Measurements from ENCODE around the gene MUC13. TPM values are rescaled to one million over a fixed set of nuclear protein-coding genes. Genes with fewer than 3 reads are reported as not detected.

MUC13 gene
- total RNA-seq, 4 donors from 2014 or later, result not detected

GRCh38 chr3:124935264-124935663 is 713 bp upstream of the MUC13 start:
- no peak overlapping the region for H3K4me3 ChIP-seq (ENCODE audit: low read depth, poor library complexity, severe bottlenecking)
- intact Hi-C loops (cut with DNase I; ENCODE audit: low total_unique reads), result no loop called here
- no peak for TF ChIP-seq POLR2A (IDR thresholded peaks at IDR 0.05)
- no peak for TF ChIP-seq CTCF (IDR thresholded peaks at IDR 0.05)
- no peak for DNase-seq (ENCODE audit: low spot score in 2 of 2)

GRCh38 chr3:124928333-124929202 is 6.0 kb downstream of the MUC13 start:
- 25 to 29% methylated on average over 4 of the region's 4 CpGs for WGBS, 2 donors
- intact Hi-C loops (cut with DNase I; ENCODE audit: low total_unique reads), result loop anchor here (10.0 kb wide), 1 partner anchor 506 kb away; no protein-coding TSS in a partner anchor
- DNase-seq (ENCODE audit: low spot score in 2 of 2), result peak in 1 of 2 donors; percentile 66
- TF ChIP-seq POLR2A (IDR thresholded peaks at IDR 0.05), result no peak
- TF ChIP-seq CTCF (IDR thresholded peaks at IDR 0.05), result no peak
- H3K4me3 ChIP-seq (ENCODE audit: low read depth, poor library complexity, severe bottlenecking), result no peak overlapping the region

- intact Hi-C loops (cut with DNase I; ENCODE audit: low total_unique reads), result loop anchor here (10.0 kb wide), 1 partner anchor 507 kb away; no protein-coding TSS in a partner anchor
- H3K4me3 ChIP-seq (ENCODE audit: low read depth, poor library complexity, severe bottlenecking), result no peak overlapping the region
- 90 to 92% methylated on average over 2 of the region's 2 CpGs for WGBS, 2 donors
- TF ChIP-seq POLR2A (IDR thresholded peaks at IDR 0.05) (no peak), CTCF (IDR thresholded peaks at IDR 0.05) (no peak)
- DNase-seq (ENCODE audit: low spot score in 2 of 2), result no peak
These were observed 6.9 kb downstream of the MUC13 start for GRCh38 chr3:124927574-124928045.

- 80 to 92% methylated on average over 4 of the region's 4 CpGs for WGBS, 2 donors
- intact Hi-C loops (cut with DNase I; ENCODE audit: low total_unique reads), result loop anchor here (10.0 kb wide), 1 partner anchor 508 kb away; no protein-coding TSS in a partner anchor
- DNase-seq (ENCODE audit: low spot score in 2 of 2), result peak in 1 of 2 donors; percentile 21
- TF ChIP-seq POLR2A (IDR thresholded peaks at IDR 0.05) (no peak), CTCF (IDR thresholded peaks at IDR 0.05) (no peak)
- no peak overlapping the region for H3K4me3 ChIP-seq (ENCODE audit: low read depth, poor library complexity, severe bottlenecking)
These were observed 8.0 kb downstream of the MUC13 start for GRCh38 chr3:124926426-124927101.

GRCh38 chr3:124924741-124925140 is 9.8 kb downstream of the MUC13 start:
- DNase-seq (ENCODE audit: low spot score in 2 of 2), result no peak
- no peak overlapping the region for H3K4me3 ChIP-seq (ENCODE audit: low read depth, poor library complexity, severe bottlenecking)
- 92 to 95% methylated on average over 2 of the region's 2 CpGs for WGBS, 2 donors
- intact Hi-C loops (cut with DNase I; ENCODE audit: low total_unique reads), result loop anchor here (10.0 kb wide), 1 partner anchor 510 kb away; no protein-coding TSS in a partner anchor
- TF ChIP-seq POLR2A (IDR thresholded peaks at IDR 0.05), result no peak
- TF ChIP-seq CTCF (IDR thresholded peaks at IDR 0.05), result no peak

Data from lower leg skin (tissue), 4 donors.